Stomach (tissue), 4 donors: Measurements from ENCODE around the gene FBXO11.

Experiments
- EP300 ChIP-seq: sonication (generic); formaldehyde crosslinking; IDR thresholded peaks from one replicate; pipeline ENCODE4 v1.6.1; 2017; ENCODE audit warnings: antibody characterized with exemption
- TF ChIP-seq, protein P1 (sequence below), 7 experiments: fragments of 450-650 bp in 4 of 7; fragments of 200-600 bp in 3 of 7; sonication (generic) in 3 of 7; IDR thresholded peaks; one replicate each; pipeline ENCODE4 v1.5.1; 2016 to 2019; ENCODE audit warnings: antibody characterized with exemption in 7 of 7, control low read depth in 2 of 7, mild to moderate bottlenecking in 1 of 7

DNA sequence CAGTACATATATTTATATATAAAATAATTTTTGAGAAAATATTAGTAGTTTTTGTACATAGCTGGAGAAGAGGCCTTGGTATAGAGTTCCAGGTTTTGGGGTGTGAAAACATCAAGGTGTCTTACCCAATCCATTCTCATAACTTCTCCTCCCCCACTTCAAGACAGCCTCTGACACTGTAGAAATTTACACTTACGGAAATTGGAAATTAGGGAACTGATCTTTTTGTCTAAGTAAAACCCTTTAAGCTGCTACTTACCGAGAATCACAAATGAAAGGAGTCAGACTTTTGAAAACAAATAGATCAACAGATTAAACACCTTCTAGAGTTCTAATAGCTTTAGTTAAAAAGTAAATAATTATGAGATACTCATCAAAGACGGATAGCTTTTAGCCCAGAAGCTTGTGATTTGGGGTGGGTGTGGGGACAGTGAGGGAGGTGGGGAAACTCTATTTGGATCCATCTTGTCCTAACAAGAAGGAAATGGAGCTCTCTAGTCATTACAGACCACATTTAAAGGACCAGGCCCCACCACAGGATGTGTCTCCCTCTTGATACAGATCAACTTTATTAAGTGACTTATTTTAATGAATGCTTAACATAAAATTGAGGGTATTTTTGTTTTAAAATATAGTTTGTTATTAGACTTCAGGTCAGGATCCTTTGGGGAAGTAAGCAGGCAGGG lies 11.1 kb upstream of the FBXO11 start:
- TF ChIP-seq, protein P1, sequence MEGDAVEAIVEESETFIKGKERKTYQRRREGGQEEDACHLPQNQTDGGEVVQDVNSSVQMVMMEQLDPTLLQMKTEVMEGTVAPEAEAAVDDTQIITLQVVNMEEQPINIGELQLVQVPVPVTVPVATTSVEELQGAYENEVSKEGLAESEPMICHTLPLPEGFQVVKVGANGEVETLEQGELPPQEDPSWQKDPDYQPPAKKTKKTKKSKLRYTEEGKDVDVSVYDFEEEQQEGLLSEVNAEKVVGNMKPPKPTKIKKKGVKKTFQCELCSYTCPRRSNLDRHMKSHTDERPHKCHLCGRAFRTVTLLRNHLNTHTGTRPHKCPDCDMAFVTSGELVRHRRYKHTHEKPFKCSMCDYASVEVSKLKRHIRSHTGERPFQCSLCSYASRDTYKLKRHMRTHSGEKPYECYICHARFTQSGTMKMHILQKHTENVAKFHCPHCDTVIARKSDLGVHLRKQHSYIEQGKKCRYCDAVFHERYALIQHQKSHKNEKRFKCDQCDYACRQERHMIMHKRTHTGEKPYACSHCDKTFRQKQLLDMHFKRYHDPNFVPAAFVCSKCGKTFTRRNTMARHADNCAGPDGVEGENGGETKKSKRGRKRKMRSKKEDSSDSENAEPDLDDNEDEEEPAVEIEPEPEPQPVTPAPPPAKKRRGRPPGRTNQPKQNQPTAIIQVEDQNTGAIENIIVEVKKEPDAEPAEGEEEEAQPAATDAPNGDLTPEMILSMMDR (IDR thresholded peaks at IDR 0.05), result no peak
- no peak for TF ChIP-seq EP300
